ENCODE results near the gene RNASE8.

RNASE8 gene

GRCh38 chr14:21102521-21103410 lies 45.1 kb downstream of the RNASE8 start:
- peaks cover 7 to 25% of the 10 kb centered on the region in 2 donors for H3K27me3 Mint-ChIP-seq
- DNase-seq = no peak
- peak overlapping the region; percentile 81 to 88 for H3K4me3 Mint-ChIP-seq
- ATAC-seq (replicated peaks) = no peak
- no peak overlapping the region for H3K27ac Mint-ChIP-seq
- no peaks in the 10 kb centered on the region for H3K9me3 Mint-ChIP-seq
- H3K4me1 Mint-ChIP-seq = peaks cover 27 to 40% of the 10 kb centered on the region in 2 donors
- H3K36me3 Mint-ChIP-seq = no peaks in the 10 kb centered on the region

DNA sequence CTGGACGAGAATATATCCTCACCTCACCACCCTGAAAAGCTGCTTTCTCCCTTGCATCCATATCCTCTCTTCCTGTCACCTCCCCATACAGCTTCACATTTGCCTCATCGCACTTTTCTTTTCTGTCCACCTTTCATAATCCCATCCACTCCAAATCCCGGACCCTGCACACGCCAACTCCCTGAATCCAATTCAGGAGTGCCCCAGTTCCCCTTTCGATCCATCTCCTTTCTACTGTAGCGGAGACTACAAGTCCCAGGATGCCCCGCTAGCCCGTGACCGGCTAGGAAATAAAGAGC lies 45.7 kb downstream of the RNASE8 start:
- H3K27ac Mint-ChIP-seq = peak overlapping the region; percentile 94
- peaks cover 7 to 25% of the 10 kb centered on the region in 2 donors for H3K27me3 Mint-ChIP-seq
- ATAC-seq (replicated peaks) (no peak), DNase-seq (no peak)
- H3K4me1 Mint-ChIP-seq = peaks cover 27 to 40% of the 10 kb centered on the region in 2 donors
- no peaks in the 10 kb centered on the region for H3K9me3 Mint-ChIP-seq
- H3K4me3 Mint-ChIP-seq = peak overlapping the region; percentile 81 to 88
- no peaks in the 10 kb centered on the region for H3K36me3 Mint-ChIP-seq

DNA sequence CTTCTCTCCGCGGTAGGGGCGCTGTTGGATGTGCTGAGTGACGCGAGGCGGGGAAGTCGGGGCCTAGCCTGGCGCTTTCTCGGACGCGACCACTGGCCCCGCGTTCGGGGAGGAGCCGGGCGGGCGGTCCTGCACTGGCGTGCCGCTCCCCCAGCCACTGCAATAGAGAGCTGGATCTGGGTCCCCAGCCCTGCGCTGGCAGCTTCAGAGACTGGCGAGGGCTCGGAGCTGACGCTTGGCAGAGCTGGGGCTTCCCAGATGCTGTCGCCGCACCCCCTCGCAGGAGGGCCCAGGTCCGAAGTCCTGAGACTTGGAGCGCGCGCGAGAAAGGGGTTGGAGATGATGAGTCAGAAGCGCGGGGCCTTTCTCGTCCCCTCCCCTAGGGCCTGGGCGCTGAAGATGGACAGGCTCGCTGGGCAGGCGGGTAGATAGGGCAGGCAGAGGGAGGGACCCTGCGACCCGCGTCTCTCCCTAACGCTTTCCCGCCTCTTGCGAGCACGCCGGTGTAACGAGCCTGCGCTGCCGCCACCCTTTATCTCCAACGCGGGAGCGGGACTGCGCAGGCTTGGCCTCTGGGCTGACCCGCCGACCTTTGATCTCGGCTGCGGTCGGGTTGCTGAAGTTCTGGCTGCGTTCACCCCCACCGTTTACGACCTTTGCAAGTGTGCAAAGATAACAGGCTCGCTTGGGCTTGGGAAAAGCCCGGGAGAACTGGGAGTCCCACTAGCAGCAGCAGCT lies 46.3 kb downstream of the RNASE8 start:
- ATAC-seq (replicated peaks) (peak; percentile 87 to 91), DNase-seq (peak; percentile 94)
- Mint-ChIP-seq H3K27me3 (peaks cover 7 to 25% of the 10 kb centered on the region in 2 donors), H3K27ac (peak overlapping the region; percentile 94), H3K36me3 (no peaks in the 10 kb centered on the region), H3K4me1 (peaks cover 26 to 38% of the 10 kb centered on the region in 2 donors), H3K4me3 (peak overlapping the region; percentile 81 to 88), H3K9me3 (no peaks in the 10 kb centered on the region)

DNA sequence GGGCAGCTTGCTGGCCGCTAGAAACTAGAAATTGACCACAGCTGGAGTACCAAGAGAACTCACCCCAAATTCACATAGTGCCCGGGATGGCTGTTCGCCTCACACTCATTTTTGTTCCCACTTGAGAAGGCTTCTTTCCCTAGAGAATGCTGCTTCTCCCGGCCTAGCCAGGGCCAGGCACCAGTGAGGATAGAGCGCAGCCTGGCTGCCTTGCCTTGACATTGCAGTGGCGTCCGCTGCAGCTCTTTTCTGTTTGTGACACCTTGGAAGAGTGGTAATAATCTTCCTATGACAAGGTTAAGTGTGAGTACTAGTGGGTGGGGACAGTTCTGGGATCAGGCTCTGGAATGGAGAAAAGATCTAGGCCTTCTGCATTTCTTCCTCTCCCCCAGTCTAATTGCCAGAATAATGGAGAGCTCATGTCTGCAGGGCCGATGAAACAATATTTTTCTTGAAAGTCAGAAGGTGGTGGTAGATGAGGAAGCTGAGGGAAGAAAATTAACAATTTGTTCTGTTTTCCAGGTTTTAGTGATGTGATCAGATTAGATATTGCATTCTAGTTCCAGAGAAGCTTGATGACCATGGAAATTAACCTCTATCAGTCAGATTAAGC lies 46.9 kb downstream of the RNASE8 start:
- H3K9me3 Mint-ChIP-seq = no peaks in the 10 kb centered on the region
- peak overlapping the region; percentile 81 to 88 for H3K4me3 Mint-ChIP-seq
- peak overlapping the region; percentile 94 for H3K27ac Mint-ChIP-seq
- peaks cover 21 to 32% of the 10 kb centered on the region in 2 donors for H3K4me1 Mint-ChIP-seq
- H3K36me3 Mint-ChIP-seq = no peaks in the 10 kb centered on the region
- peaks cover under 1 to 20% of the 10 kb centered on the region in 2 donors for H3K27me3 Mint-ChIP-seq
- DNase-seq (peak; percentile 42), ATAC-seq (replicated peaks) (peak; percentile 48 to 53)

DNA sequence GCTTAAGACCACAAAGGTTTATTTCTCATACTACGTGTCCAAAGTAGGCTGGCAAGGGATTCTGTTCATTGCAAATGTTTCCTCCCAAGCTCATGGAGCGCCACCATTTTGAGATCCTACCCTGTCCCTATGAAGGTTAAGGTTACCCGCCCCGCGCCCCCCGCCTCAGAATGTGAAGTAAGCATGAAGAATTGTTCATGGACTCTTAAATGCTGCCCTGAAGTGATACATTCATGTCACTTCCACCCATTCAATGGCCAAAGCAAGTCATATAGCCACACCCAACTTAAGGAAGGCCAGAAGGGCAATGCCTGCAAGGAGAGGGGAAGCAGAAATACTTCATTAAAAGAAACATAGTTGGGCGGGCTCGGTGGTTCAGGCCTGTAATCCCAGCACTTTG lies 47.5 kb downstream of the RNASE8 start:
- ATAC-seq (replicated peaks) = no peak
- H3K36me3 Mint-ChIP-seq = no peaks in the 10 kb centered on the region
- no peak for DNase-seq
- H3K4me3 Mint-ChIP-seq = peak overlapping the region in 1 of 2 donors; percentile 81
- H3K27me3 Mint-ChIP-seq = peaks cover 0 to 20% of the 10 kb centered on the region in 2 donors
- no peak overlapping the region for H3K27ac Mint-ChIP-seq
- no peaks in the 10 kb centered on the region for H3K9me3 Mint-ChIP-seq
- H3K4me1 Mint-ChIP-seq = peaks cover 25 to 34% of the 10 kb centered on the region in 2 donors

DNA sequence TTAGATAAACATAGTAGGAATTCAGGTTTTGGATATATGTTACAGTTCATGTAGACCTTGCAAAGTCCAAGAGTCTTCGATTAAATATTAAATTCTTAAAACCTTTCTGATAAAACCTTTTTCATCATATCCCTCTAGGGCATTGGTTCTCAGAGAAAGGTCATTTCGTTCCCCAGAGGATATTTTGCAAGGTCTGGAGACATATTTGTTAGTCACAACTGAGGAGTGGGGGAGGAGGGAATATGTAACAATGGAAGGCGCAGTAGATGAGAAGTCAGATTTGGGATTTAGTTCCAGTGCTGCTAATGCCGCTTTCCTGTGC lies 48.5 kb downstream of the RNASE8 start:
- Mint-ChIP-seq H3K36me3 (no peaks in the 10 kb centered on the region), H3K4me1 (peaks cover 26 to 35% of the 10 kb centered on the region in 2 donors), H3K27me3 (peaks cover 0 to 11% of the 10 kb centered on the region in 2 donors), H3K27ac (no peak overlapping the region), H3K9me3 (no peaks in the 10 kb centered on the region), H3K4me3 (no peak overlapping the region)
- ATAC-seq (replicated peaks) = no peak
- DNase-seq = no peak

DNA sequence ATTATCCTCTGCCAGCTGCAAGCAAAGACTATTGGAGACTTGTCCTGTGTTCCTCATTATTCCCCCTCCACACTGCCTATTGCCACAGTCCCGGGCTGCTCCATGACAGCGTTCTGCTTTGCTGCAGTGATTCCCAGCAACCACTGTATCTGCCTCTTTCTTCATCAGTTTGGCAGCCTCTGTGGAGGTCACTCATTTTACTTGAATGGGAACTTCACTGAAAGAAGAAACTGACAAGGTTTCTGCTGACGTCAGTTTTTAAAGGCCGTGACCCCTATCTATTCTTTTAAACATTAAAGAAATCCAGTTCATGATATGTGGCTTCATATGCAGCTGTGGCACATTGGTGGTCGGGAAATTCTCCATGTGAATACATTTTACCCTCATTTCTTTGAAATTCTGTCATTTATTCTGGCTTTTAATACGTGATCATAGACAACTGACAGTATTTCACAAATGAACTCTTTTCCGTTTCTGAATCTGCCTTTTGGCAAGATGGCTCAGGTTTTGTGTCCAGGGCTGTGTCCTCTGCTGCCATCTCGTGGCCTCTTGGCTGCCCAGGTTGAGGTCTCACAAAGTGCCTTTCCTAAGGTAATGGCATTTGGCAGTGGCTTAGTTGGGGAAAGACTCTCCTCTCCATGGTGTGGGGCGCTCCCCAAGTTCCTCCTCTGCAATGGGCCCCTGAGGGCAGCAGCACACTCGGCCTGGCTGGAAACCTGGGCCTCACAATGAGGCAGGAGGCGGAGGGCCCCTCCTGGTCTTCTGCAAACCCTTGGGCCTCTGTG lies 49.1 kb downstream of the RNASE8 start:
- Mint-ChIP-seq H3K4me1 (peaks cover 26 to 35% of the 10 kb centered on the region in 2 donors), H3K27ac (peak overlapping the region; percentile 62), H3K27me3 (peaks cover 3 to 9% of the 10 kb centered on the region in 2 donors), H3K36me3 (no peaks in the 10 kb centered on the region), H3K4me3 (peak overlapping the region; percentile 47 to 61), H3K9me3 (no peaks in the 10 kb centered on the region)
- DNase-seq = peak; percentile 63
- ATAC-seq (replicated peaks) = peak; percentile 19 to 24

DNA sequence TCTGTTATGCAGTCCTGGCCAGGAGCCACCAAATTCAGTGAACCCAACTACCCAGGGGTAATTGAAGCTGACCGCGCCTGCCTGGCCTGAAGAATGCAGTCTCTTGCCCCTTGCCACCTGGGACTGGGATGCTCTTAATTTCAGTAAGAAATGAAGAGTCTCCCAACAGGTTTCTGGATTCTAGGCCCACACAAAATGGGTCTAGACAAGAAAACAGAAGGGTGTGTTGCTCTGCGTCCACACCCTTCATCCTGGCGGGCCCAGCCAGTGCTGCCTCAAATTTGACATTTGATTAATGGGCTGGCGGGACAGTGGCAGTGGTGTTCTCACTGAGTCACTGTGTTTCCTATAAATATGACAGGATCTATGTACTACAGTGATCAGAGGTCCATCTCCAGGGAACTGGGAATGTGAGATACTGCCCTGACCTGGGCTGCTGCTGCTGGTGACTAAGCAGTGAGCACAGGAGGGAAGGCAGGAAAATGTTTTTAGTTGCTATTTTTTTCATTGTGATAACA lies 49.7 kb downstream of the RNASE8 start:
- ATAC-seq (replicated peaks) (no peak), DNase-seq (no peak)
- Mint-ChIP-seq H3K9me3 (no peaks in the 10 kb centered on the region), H3K4me1 (peaks cover 23 to 32% of the 10 kb centered on the region in 2 donors), H3K36me3 (no peaks in the 10 kb centered on the region), H3K27me3 (peaks cover 8 to 9% of the 10 kb centered on the region in 2 donors), H3K27ac (peak overlapping the region; percentile 62), H3K4me3 (peak overlapping the region in 1 of 2 donors; percentile 61)

All from stimulated activated naive B cell treated with anti-CD40 and anti-IgM and Interleukin-4, amounts not matched to agents 10 μg/mL and 1 μg/mL and 100 μg/mL, for 72 hours (primary cell).